GM21390 (cell line): ENCODE data around the gene LAMTOR1.

Source experiments
- ATAC-seq: cut with Tn5 transposase; IDR thresholded peaks from one replicate; pipeline ENCODE4 v1.9.1; 2021; ENCODE audit not compliant: unreplicated experiment

LAMTOR1 gene

GRCh38 chr11:72120930-72121329 is 17.8 kb upstream of the LAMTOR1 start:
- ATAC-seq, result no peak

- ATAC-seq, result no peak
These were observed 16.1 kb upstream of the LAMTOR1 start for GRCh38 chr11:72119198-72119597.

GRCh38 chr11:72116019-72116755 is 13.1 kb upstream of the LAMTOR1 start:
- ATAC-seq, result no peak

- no peak for ATAC-seq
These were observed 11.5 kb upstream of the LAMTOR1 start for GRCh38 chr11:72114570-72114969.

- ATAC-seq, result no peak
These were observed 10.1 kb upstream of the LAMTOR1 start for GRCh38 chr11:72112978-72113808.

GRCh38 chr11:72112143-72112977 is 9.3 kb upstream of the LAMTOR1 start, which contains the start of gene ANAPC15:
Gene ANAPC15, minus strand, starts transcription at chr11:72112695. Its CDS starts 1,419 bp downstream, at chr11:72111276.
- peak; percentile 84 for ATAC-seq

GRCh38 chr11:72111300-72112142 is 8.4 kb upstream of the LAMTOR1 start:
- no peak for ATAC-seq

- ATAC-seq, result no peak
These were observed 2.8 kb upstream of the LAMTOR1 start, which contains the start of gene TOMT for GRCh38 chr11:72105888-72106287. Gene TOMT, plus strand, starts transcription at chr11:72105924. Its CDS starts 28 bp downstream, at chr11:72105952.

GRCh38 chr11:72103754-72104167 is 664 bp upstream of the LAMTOR1 start:
- ATAC-seq, result no peak

- no peak for ATAC-seq
These were observed 509 bp downstream of the LAMTOR1 start for GRCh38 chr11:72102631-72102945.

- ATAC-seq, result no peak
These were observed 935 bp downstream of the LAMTOR1 start for GRCh38 chr11:72102162-72102561.

- no peak for ATAC-seq
These were observed 2.6 kb downstream of the LAMTOR1 start for GRCh38 chr11:72100462-72100861.

GRCh38 chr11:72100009-72100408 is 3.1 kb downstream of the LAMTOR1 start:
- no peak for ATAC-seq

- ATAC-seq, result no peak
These were observed 4.4 kb downstream of the LAMTOR1 start for GRCh38 chr11:72098741-72099140.

- ATAC-seq, result no peak
These were observed 11.8 kb downstream of the LAMTOR1 start for GRCh38 chr11:72091292-72091691.

- no peak for ATAC-seq
These were observed 14.9 kb downstream of the LAMTOR1 start for GRCh38 chr11:72088076-72088808.

GRCh38 chr11:72085621-72086351 is 17.3 kb downstream of the LAMTOR1 start:
- no peak for ATAC-seq

GRCh38 chr11:72084965-72085364 is 18.1 kb downstream of the LAMTOR1 start:
- no peak for ATAC-seq

- no peak for ATAC-seq
These were observed 19.0 kb downstream of the LAMTOR1 start for GRCh38 chr11:72084076-72084475.
